Measurements from ENCODE around the gene CPXM2. TPM values are rescaled to one million over a fixed set of nuclear protein-coding genes. Genes with fewer than 3 reads are reported as not detected.

Gene CPXM2
- total and polyA plus RNA-seq, 2 donors (not counting 1 experiment from before 2014, with no cell fraction given) = 3.1 to 48.1 TPM

- Histone ChIP-seq H3K27me3 (ENCODE audit: control insufficient read depth, insufficient read depth, low read length) (no peaks in the 10 kb centered on the region), H3K4me2 (ENCODE audit: extremely low read depth, insufficient read depth, low read length) (no peak overlapping the region), H3K4me3 (replicated peaks in 1 of 4; ENCODE audit: control extremely low read depth in 1 of 4, insufficient read depth in 1 of 4, low read depth in 3 of 4, low read length in 4 of 4) (no peak overlapping the region), H3K4me1 (ENCODE audit: control insufficient read depth, extremely low read depth, insufficient read depth, low read length) (no peaks in the 10 kb centered on the region), H3K9me3 (ENCODE audit: control insufficient read depth, insufficient read depth, low read depth, low read length) (no peaks in the 10 kb centered on the region), H3K79me2 (ENCODE audit: control insufficient read depth, insufficient read depth, low read length) (no peaks in the 10 kb centered on the region), H3K27ac (ENCODE audit: insufficient read depth, low read length) (no peak overlapping the region), H4K20me1 (ENCODE audit: control insufficient read depth, extremely low read depth, insufficient read depth, low read length) (no peaks in the 10 kb centered on the region), H2AFZ (ENCODE audit: low read length) (no peak overlapping the region), H3K36me3 (ENCODE audit: control insufficient read depth, insufficient read depth, low read length) (no peaks in the 10 kb centered on the region), H3K9ac (ENCODE audit: insufficient read depth, low read length) (no peak overlapping the region)
- TF ChIP-seq, protein P1, sequence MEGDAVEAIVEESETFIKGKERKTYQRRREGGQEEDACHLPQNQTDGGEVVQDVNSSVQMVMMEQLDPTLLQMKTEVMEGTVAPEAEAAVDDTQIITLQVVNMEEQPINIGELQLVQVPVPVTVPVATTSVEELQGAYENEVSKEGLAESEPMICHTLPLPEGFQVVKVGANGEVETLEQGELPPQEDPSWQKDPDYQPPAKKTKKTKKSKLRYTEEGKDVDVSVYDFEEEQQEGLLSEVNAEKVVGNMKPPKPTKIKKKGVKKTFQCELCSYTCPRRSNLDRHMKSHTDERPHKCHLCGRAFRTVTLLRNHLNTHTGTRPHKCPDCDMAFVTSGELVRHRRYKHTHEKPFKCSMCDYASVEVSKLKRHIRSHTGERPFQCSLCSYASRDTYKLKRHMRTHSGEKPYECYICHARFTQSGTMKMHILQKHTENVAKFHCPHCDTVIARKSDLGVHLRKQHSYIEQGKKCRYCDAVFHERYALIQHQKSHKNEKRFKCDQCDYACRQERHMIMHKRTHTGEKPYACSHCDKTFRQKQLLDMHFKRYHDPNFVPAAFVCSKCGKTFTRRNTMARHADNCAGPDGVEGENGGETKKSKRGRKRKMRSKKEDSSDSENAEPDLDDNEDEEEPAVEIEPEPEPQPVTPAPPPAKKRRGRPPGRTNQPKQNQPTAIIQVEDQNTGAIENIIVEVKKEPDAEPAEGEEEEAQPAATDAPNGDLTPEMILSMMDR (conservative IDR thresholded peaks at IDR 0.05 in 1 of 2, IDR thresholded peaks at IDR 0.05 in 1 of 2; ENCODE audit: low read depth in 1 of 2, low read length in 2 of 2) = no peak
- no peak for TF ChIP-seq EZH2 (IDR thresholded peaks at IDR 0.05; ENCODE audit: low read length, missing control alignments)
- DNase-seq (ENCODE audit: low read depth in 2 of 2) = no peak
Measured at GRCh38 chr10:123841115-123841514, 50.5 kb downstream of the CPXM2 start.

- Histone ChIP-seq H3K9me3 (ENCODE audit: control insufficient read depth, insufficient read depth, low read depth, low read length) (no peaks in the 10 kb centered on the region), H3K27me3 (ENCODE audit: control insufficient read depth, insufficient read depth, low read length) (no peaks in the 10 kb centered on the region), H3K9ac (ENCODE audit: insufficient read depth, low read length) (no peak overlapping the region), H3K27ac (ENCODE audit: insufficient read depth, low read length) (no peak overlapping the region), H3K4me3 (replicated peaks in 1 of 4; ENCODE audit: control extremely low read depth in 1 of 4, insufficient read depth in 1 of 4, low read depth in 3 of 4, low read length in 4 of 4) (no peak overlapping the region), H3K4me2 (ENCODE audit: extremely low read depth, insufficient read depth, low read length) (no peak overlapping the region), H3K36me3 (ENCODE audit: control insufficient read depth, insufficient read depth, low read length) (no peaks in the 10 kb centered on the region), H3K4me1 (ENCODE audit: control insufficient read depth, extremely low read depth, insufficient read depth, low read length) (no peaks in the 10 kb centered on the region), H4K20me1 (ENCODE audit: control insufficient read depth, extremely low read depth, insufficient read depth, low read length) (no peaks in the 10 kb centered on the region), H3K79me2 (ENCODE audit: control insufficient read depth, insufficient read depth, low read length) (no peaks in the 10 kb centered on the region), H2AFZ (ENCODE audit: low read length) (no peak overlapping the region)
- no peak for TF ChIP-seq EZH2 (IDR thresholded peaks at IDR 0.05; ENCODE audit: low read length, missing control alignments)
- no peak for DNase-seq (ENCODE audit: low read depth in 2 of 2)
Measured at GRCh38 chr10:123840714-123841113, 50.9 kb downstream of the CPXM2 start.

GRCh38 chr10:123838596-123839310, 52.9 kb downstream of the CPXM2 start:
- H3K27me3 ChIP-seq (ENCODE audit: control insufficient read depth, insufficient read depth, low read length) = no peaks in the 10 kb centered on the region
- no peaks in the 10 kb centered on the region for H3K9me3 ChIP-seq (ENCODE audit: control insufficient read depth, insufficient read depth, low read depth, low read length)
- no peak overlapping the region for H3K4me2 ChIP-seq (ENCODE audit: extremely low read depth, insufficient read depth, low read length)
- no peaks in the 10 kb centered on the region for H3K36me3 ChIP-seq (ENCODE audit: control insufficient read depth, insufficient read depth, low read length)
- no peaks in the 10 kb centered on the region for H4K20me1 ChIP-seq (ENCODE audit: control insufficient read depth, extremely low read depth, insufficient read depth, low read length)
- no peak overlapping the region for H3K27ac ChIP-seq (ENCODE audit: insufficient read depth, low read length)
- TF ChIP-seq, protein P1 (conservative IDR thresholded peaks at IDR 0.05 in 1 of 2, IDR thresholded peaks at IDR 0.05 in 1 of 2; ENCODE audit: low read depth in 1 of 2, low read length in 2 of 2) = no peak
- no peak for TF ChIP-seq EZH2 (IDR thresholded peaks at IDR 0.05; ENCODE audit: low read length, missing control alignments)
- no peak overlapping the region for H2AFZ ChIP-seq (ENCODE audit: low read length)
- no peak overlapping the region for H3K4me3 ChIP-seq (replicated peaks in 1 of 4; ENCODE audit: control extremely low read depth in 1 of 4, insufficient read depth in 1 of 4, low read depth in 3 of 4, low read length in 4 of 4)
- DNase-seq (ENCODE audit: low read depth in 2 of 2) = no peak
- no peak overlapping the region for H3K9ac ChIP-seq (ENCODE audit: insufficient read depth, low read length)
- H3K4me1 ChIP-seq (ENCODE audit: control insufficient read depth, extremely low read depth, insufficient read depth, low read length) = no peaks in the 10 kb centered on the region
- H3K79me2 ChIP-seq (ENCODE audit: control insufficient read depth, insufficient read depth, low read length) = no peaks in the 10 kb centered on the region
